ENCODE measurements around the gene STRN3.

DNA sequence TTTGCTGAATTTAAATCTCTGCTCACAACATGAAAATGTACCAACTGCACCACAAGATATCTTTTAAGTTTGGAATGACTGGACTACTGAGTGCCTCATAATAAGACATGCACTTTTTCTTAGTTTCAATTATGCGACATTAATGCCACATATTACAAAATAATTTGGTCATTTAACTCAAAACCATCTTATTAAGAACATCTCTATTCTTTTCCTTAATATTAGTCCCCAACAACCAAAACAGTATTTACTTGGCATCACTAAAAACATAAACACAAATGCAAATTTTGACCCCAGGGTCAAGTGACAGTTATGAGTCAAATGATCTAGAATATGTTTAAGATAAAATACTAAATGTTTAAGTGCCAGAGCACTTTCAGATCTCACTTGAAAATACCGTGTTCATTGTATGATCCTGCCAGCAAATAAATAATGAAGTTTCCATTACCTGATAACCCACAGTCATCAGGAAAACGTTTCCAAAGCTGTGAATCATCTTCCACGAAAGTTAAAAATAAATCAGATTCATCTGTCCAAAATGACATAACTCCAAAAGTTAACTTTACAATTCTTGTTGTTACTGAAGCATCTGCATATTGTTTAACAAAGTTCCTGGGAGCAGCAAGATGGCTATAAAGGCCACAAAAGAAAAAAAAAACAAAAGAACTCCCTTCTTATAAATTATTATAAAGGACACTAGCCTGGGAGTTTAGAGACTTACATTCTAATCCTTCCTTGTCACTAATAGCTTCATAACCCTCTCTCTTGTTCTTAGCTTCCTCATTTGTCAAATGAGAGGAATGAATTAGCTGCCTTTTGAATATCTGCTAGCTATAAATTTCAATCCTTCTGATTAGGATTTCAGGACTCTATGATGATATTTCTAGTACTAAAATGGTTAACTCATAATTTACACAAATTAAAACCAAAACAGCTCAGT lies 31.2 kb downstream of the STRN3 start:
- TF ChIP-seq EP300 (IDR thresholded peaks at IDR 0.05): no peak
- TF ChIP-seq, protein P1, sequence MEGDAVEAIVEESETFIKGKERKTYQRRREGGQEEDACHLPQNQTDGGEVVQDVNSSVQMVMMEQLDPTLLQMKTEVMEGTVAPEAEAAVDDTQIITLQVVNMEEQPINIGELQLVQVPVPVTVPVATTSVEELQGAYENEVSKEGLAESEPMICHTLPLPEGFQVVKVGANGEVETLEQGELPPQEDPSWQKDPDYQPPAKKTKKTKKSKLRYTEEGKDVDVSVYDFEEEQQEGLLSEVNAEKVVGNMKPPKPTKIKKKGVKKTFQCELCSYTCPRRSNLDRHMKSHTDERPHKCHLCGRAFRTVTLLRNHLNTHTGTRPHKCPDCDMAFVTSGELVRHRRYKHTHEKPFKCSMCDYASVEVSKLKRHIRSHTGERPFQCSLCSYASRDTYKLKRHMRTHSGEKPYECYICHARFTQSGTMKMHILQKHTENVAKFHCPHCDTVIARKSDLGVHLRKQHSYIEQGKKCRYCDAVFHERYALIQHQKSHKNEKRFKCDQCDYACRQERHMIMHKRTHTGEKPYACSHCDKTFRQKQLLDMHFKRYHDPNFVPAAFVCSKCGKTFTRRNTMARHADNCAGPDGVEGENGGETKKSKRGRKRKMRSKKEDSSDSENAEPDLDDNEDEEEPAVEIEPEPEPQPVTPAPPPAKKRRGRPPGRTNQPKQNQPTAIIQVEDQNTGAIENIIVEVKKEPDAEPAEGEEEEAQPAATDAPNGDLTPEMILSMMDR (IDR thresholded peaks at IDR 0.05): no peak
